ENCODE results near the gene APIP. TPM values are rescaled to one million over a fixed set of nuclear protein-coding genes. Genes with fewer than 3 reads are reported as not detected.

APIP gene
- total and polyA plus RNA-seq, 2 of the 8 experiments (the other 6 are each of a cell fraction or from before 2014, with no cell fraction given) = 10.4 to 25.7 TPM

GRCh38 chr11:34839969-34840368 lies 76.2 kb downstream of the APIP start (continued):
- no peak for TF ChIP-seq E2F6 (IDR thresholded peaks at IDR 0.05)
- TF ChIP-seq SP4 (IDR thresholded peaks at IDR 0.05; ENCODE audit: low read length) = no peak
- TF ChIP-seq FOSL1 (IDR thresholded peaks at IDR 0.05; ENCODE audit: insufficient read depth, low read depth, low read length) = no peak
